ENCODE results near the gene H3-3A.

The H3-3A gene

DNA sequence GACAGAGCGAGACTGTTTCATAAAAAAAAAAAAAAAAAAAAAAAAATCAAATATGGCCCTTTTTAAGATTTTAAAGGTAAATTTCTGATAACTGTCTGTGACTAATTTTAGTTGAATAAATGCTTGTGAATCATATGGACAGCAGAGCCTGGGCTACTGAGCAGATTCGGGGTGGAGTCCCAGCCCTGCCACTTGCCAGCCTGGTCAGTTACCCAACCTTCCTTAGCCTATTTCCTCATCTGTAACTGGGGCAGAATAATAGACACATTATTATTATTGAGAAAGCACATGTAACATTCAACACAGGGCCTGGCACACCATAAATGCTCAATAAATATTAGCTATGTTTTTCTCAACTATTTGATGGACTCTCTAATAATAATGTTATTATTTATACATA, 11.2 kb upstream of the H3-3A start:
- TF ChIP-seq, protein P1, sequence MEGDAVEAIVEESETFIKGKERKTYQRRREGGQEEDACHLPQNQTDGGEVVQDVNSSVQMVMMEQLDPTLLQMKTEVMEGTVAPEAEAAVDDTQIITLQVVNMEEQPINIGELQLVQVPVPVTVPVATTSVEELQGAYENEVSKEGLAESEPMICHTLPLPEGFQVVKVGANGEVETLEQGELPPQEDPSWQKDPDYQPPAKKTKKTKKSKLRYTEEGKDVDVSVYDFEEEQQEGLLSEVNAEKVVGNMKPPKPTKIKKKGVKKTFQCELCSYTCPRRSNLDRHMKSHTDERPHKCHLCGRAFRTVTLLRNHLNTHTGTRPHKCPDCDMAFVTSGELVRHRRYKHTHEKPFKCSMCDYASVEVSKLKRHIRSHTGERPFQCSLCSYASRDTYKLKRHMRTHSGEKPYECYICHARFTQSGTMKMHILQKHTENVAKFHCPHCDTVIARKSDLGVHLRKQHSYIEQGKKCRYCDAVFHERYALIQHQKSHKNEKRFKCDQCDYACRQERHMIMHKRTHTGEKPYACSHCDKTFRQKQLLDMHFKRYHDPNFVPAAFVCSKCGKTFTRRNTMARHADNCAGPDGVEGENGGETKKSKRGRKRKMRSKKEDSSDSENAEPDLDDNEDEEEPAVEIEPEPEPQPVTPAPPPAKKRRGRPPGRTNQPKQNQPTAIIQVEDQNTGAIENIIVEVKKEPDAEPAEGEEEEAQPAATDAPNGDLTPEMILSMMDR (IDR thresholded peaks at IDR 0.05; ENCODE audit: low read depth, low read length), result no peak
- no peak overlapping the region for H3K4me3 ChIP-seq (ENCODE audit: low read depth, low read length)

DNA sequence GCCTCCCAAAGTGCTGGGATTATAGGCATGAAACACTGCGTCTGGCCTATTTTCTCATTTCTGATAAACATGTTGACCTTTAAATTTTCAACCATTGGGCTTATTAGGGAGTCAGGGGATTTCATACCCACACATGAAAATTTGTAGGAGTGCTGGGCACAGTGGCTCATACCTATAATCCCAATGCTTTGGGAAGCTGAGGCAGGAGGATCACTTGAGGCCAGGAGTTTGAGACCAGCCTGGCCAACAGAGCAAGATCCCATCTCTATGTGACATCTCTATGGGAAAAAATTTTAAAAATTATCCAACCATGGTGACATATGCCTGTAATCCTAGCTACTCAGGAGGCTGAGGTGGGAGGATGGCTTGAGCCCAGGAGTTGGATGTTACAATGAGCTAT, 10.5 kb upstream of the H3-3A start:
- TF ChIP-seq, protein P1 (IDR thresholded peaks at IDR 0.05; ENCODE audit: low read depth, low read length), result no peak
- no peak overlapping the region for H3K4me3 ChIP-seq (ENCODE audit: low read depth, low read length)

DNA sequence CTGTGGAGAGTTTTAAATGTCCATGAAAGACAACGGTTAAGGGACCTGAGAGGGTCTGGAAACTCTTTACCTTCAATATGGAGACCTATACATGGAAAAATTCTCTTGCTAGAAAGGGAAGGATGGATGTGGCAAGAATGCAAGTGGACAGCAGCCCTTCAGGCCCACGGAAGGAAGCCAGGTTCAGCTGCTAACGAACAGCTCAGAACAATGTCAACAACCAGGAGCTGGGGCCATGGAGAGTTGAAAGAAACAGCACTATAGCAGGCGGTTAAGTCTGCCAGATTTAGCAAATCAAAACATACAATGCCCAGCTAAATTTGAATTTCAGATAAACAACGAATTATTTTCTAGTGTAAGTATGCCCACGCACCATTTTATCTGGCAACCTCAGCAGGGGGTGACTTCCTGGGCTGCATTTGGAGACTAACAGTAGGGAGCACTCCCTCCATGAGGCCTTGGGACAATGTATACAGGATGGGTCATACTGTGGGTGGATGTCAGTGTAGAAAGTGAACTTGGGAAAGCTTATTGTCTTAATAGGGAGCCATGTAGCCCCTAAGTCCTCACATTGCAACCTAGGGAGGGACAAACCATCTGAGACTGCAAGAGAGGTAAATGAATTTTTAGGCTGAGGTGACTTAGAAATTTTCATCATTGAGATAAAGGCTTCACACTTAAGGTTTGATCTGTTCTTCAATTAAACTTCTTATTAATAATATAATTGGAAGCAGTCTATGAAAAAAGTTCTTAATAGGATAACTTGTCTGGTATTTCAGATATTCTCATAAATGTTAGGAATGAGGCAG, 7.8 kb upstream of the H3-3A start:
- H3K4me3 ChIP-seq (ENCODE audit: low read depth, low read length), result no peak overlapping the region
- TF ChIP-seq, protein P1 (IDR thresholded peaks at IDR 0.05; ENCODE audit: low read depth, low read length), result no peak

DNA sequence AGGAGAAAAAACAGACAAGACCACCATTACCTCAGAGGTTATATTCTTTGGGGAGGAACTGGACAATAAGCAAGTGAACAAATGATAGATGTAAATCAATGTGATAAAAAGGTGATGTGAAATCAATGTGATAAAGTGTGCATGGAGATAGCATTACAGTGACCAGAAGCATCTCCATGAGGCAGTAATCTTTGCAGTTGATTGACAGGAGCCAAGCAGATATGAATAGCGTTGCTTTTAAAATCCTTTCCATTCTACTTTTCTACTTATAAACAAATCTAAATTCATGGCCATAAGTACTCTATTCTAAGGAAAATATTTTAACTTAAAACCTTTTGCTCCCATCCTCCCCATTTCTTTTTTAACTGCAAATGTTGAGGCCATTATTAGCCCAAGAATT, 2.8 kb upstream of the H3-3A start:
- TF ChIP-seq, protein P1 (IDR thresholded peaks at IDR 0.05; ENCODE audit: low read depth, low read length), result no peak
- H3K4me3 ChIP-seq (ENCODE audit: low read depth, low read length), result no peak overlapping the region

DNA sequence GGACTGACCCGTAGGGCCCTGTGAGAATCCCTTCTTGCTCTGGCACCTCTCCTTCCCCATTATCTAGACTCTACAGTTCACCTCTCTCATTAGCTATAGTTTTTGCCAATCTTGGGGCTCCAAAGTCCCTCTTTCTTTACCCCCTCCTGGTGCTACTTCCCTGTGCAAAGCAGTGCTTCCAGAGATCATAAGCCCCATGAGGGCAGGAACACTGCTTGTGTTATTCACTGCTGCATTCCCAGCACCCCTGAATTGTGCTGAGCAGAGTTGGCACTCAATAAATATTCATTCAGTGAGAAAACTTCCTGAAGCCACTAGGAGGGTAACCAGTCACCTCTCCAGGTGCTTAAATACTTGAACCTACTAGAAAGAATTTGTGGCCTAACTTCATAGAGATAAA, 2.1 kb upstream of the H3-3A start:
- TF ChIP-seq, protein P1 (IDR thresholded peaks at IDR 0.05; ENCODE audit: low read depth, low read length), result no peak
- H3K4me3 ChIP-seq (ENCODE audit: low read depth, low read length), result no peak overlapping the region

DNA sequence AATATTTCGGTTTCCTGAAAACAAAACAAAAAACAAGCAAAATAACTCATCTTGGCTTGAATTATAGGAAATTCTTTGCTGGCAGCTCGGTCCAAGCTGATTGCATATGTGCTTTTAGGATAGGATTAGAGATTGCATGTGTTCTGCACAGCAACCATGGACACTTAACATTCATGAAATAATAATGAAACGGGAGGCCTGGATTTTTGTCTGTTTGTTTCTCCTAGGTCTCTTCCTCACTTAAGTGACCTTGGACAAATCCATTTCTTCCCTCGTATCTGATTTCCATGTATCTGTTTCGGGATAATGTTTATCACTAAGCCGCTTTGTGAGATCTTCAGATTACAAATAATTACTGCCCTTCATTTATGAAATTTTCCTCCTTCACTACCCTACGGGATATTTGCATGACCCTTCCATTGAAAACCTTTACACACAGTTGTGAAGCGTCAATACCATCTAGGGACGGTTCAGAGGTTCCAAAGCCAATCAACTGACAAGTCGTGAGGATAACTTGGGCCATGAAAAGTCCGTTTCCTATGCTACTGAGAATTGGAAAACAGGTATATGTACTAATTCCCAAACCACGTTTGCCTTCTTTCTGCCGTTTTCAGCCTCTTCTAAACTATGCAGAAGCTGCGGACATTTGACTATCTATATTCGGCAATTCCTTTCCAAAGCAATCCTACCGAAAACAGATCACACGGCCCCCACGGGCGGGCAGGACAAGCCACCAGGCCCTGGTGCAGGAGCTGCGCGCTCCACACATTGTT, 1.3 kb upstream of the H3-3A start:
- TF ChIP-seq, protein P1 (IDR thresholded peaks at IDR 0.05; ENCODE audit: low read depth, low read length), result no peak
- peak overlapping the region; percentile 71 for H3K4me3 ChIP-seq (ENCODE audit: low read depth, low read length)
